Activated naive CD8-positive, alpha-beta T cell treated with anti-CD3 and anti-CD28 coated beads, Interleukin-2, amount 50 U/mL, for 16 hours (primary cell): ENCODE measurements around the gene PKN1.
"Not testable (repeated sequence)": the region's sequence is repeated elsewhere in the genome, so short reads cannot be mapped to it uniquely, and the experiment has no call there.

ENCODE experiments used
- DNase-seq: peaks from one replicate; pipeline ENCODE4 v3.0.0-alpha.2; 2020; ENCODE audit warnings: low read depth, low spot score

The PKN1 gene

GRCh38 chr19:14487370-14488125 lies 54.4 kb downstream of the PKN1 start:
- DNase-seq = no peak

GRCh38 chr19:14492756-14493337 lies 59.7 kb downstream of the PKN1 start:
- DNase-seq = no peak

GRCh38 chr19:14494411-14494810 lies 61.3 kb downstream of the PKN1 start:
- no peak for DNase-seq

- DNase-seq = no peak
Measured at GRCh38 chr19:14494910-14495671, 62.0 kb downstream of the PKN1 start.

GRCh38 chr19:14495672-14496028 lies 62.5 kb downstream of the PKN1 start:
- no peak for DNase-seq

GRCh38 chr19:14496029-14496833 lies 63.1 kb downstream of the PKN1 start, which contains the start of gene GIPC1:
Gene GIPC1 (minus strand): TSS chr19:14496127. CDS start chr19:14482976, 13,151 bp downstream.
- DNase-seq = peak; percentile 52

GRCh38 chr19:14496834-14497227 lies 63.7 kb downstream of the PKN1 start:
- no peak for DNase-seq

- no peak for DNase-seq
Measured at GRCh38 chr19:14497228-14497921, 64.3 kb downstream of the PKN1 start.

- no peak for DNase-seq
Measured at GRCh38 chr19:14502334-14503092, 69.4 kb downstream of the PKN1 start.

GRCh38 chr19:14503285-14503684 lies 70.2 kb downstream of the PKN1 start:
- DNase-seq = no peak

GRCh38 chr19:14504575-14504974 lies 71.5 kb downstream of the PKN1 start:
- not testable (repeated sequence) for DNase-seq

GRCh38 chr19:14505488-14506239 lies 72.6 kb downstream of the PKN1 start:
- DNase-seq = peak; percentile 47

- DNase-seq = no peak
Measured at GRCh38 chr19:14507704-14508542, 74.8 kb downstream of the PKN1 start.

GRCh38 chr19:14510311-14511228 lies 77.5 kb downstream of the PKN1 start:
- DNase-seq = no peak

GRCh38 chr19:14511229-14511593 lies 78.1 kb downstream of the PKN1 start:
- DNase-seq = no peak

- no peak for DNase-seq
Measured at GRCh38 chr19:14512406-14512961, 79.4 kb downstream of the PKN1 start.

- no peak for DNase-seq
Measured at GRCh38 chr19:14514215-14514863, 81.2 kb downstream of the PKN1 start.
